Endothelial cell of umbilical vein (primary cell): ENCODE data around the gene DDX56. TPM values are rescaled to one million over a fixed set of nuclear protein-coding genes. Genes with fewer than 3 reads are reported as not detected.

Experiments used
- BruUV-seq: library from RNA; stranded (reverse); fragments of 400-500 nt; replicated peaks from 2 replicates; lab custom pipeline; 2021; lab: Mats Ljungman, UMichigan
- CTCF ChIA-PET: fragments of 300-600, 350-600 bp; sonication (Branson Sonifier 250); formaldehyde crosslinking; loops from one replicate; lab custom pipeline; 2021; ENCODE audit warnings: antibody characterized with exemption, inconsistent platforms; lab: Charles Lee
- POLR2A ChIA-PET: fragments of 300-600, 350-600 bp; sonication (Branson Sonifier 250); formaldehyde crosslinking; loops from one replicate; lab custom pipeline; 2021; ENCODE audit warnings: antibody characterized with exemption, inconsistent platforms; lab: Charles Lee
- DNase-seq: peaks from one replicate; pipeline ENCODE4 v3.0.0-alpha.2; 2011; ENCODE audit warnings: low read depth, low spot score
- FAIRE-seq: peaks from 2 replicates; lab custom pipeline; 2011; peaks lifted over from hg19 to GRCh38; lab: Jason Lieb, UNC
- H2AFZ ChIP-seq: 2 replicates; pipeline ENCODE4 v1.6.0; 2012; ENCODE audit warnings: low read depth, low read length, control low read depth, inconsistent platforms
- H3K27ac ChIP-seq: 2 replicates; pipeline ENCODE4 v1.5.1; 2011; ENCODE audit warnings: low read depth, mild to moderate bottlenecking, control low read depth, low read length, moderate library complexity; ENCODE audit not compliant: insufficient read depth
- H3K27me3 ChIP-seq, 2 experiments: 2 replicates each; pipeline versions ENCODE4 v1.6.0 to v1.6.1; 2011; ENCODE audit warnings: low read length in 2 of 2, mixed read lengths in 1 of 2; ENCODE audit not compliant: control insufficient read depth in 2 of 2, insufficient read depth in 2 of 2
- H3K36me3 ChIP-seq, 2 experiments: 2 replicates in 1 of 2; 3 replicates in 1 of 2; pipeline ENCODE4 v1.5.1; 2011; ENCODE audit warnings: low read length in 2 of 2, mild to moderate bottlenecking in 1 of 2, moderate library complexity in 1 of 2; ENCODE audit not compliant: control insufficient read depth in 2 of 2, insufficient read depth in 2 of 2; ENCODE audit errors: extremely low read depth in 1 of 2
- H3K4me1 ChIP-seq: 3 replicates; pipeline ENCODE4 v1.5.1; 2011; ENCODE audit warnings: mild to moderate bottlenecking, low read length; ENCODE audit not compliant: control insufficient read depth, insufficient read depth; ENCODE audit errors: extremely low read depth
- H3K4me2 ChIP-seq: 2 replicates; pipeline ENCODE4 v1.6.1; 2011; ENCODE audit warnings: low read length, control low read depth, mixed read lengths; ENCODE audit not compliant: insufficient read depth
- H3K4me3 ChIP-seq, 3 experiments: fragments of 200-600 bp in 1 of 3; sonication (generic), shearing (Covaris generic) in 1 of 3; replicated peaks in 1 of 3; 2 replicates each; pipeline ENCODE4 v1.5.1; 2011 to 2016; ENCODE audit warnings: control low read depth in 3 of 3, low read length in 3 of 3, mild to moderate bottlenecking in 2 of 3, inconsistent platforms in 1 of 3, low read depth in 1 of 3, moderate library complexity in 1 of 3; ENCODE audit not compliant: insufficient read depth in 1 of 3
- H3K79me2 ChIP-seq: 2 replicates; pipeline ENCODE4 v1.6.0; 2012; ENCODE audit warnings: low read length, inconsistent platforms; ENCODE audit not compliant: control insufficient read depth, insufficient read depth
- H3K9ac ChIP-seq: replicated peaks from 2 replicates; pipeline ENCODE3; 2011; ENCODE audit warnings: low read length, control low read depth; ENCODE audit not compliant: insufficient read depth; ENCODE audit errors: extremely low read depth
- H3K9me1 ChIP-seq: replicated peaks from 3 replicates; pipeline ENCODE4 v1.6.0; 2011; ENCODE audit warnings: mild to moderate bottlenecking, low read length; ENCODE audit not compliant: control insufficient read depth, insufficient read depth; ENCODE audit errors: extremely low read depth
- H3K9me3 ChIP-seq: replicated peaks from 2 replicates; pipeline ENCODE4 v1.5.1; 2012; ENCODE audit warnings: low read length, inconsistent platforms; ENCODE audit not compliant: control insufficient read depth, insufficient read depth
- H4K20me1 ChIP-seq: replicated peaks from 2 replicates; pipeline ENCODE3; 2011; ENCODE audit warnings: mild to moderate bottlenecking, low read length; ENCODE audit not compliant: control insufficient read depth, insufficient read depth; ENCODE audit errors: extremely low read depth
- EZH2 ChIP-seq: IDR thresholded peaks from 2 replicates; pipeline ENCODE4 v1.6.1; 2012; ENCODE audit warnings: borderline replicate concordance, low read depth, mild to moderate bottlenecking, moderate library complexity, low read length, inconsistent platforms; ENCODE audit not compliant: severe bottlenecking
- FOS ChIP-seq: IDR thresholded peaks from 2 replicates; pipeline ENCODE4 v1.6.1; 2011; ENCODE audit warnings: mild to moderate bottlenecking, low read length, moderate library complexity, borderline replicate concordance; ENCODE audit not compliant: insufficient read depth
- GATA2 ChIP-seq: IDR thresholded peaks from 2 replicates; pipeline ENCODE4 v1.7.0; 2011; ENCODE audit warnings: low read depth, mild to moderate bottlenecking, moderate library complexity, mixed read lengths, low read length; ENCODE audit not compliant: insufficient read length, insufficient read depth
- JUN ChIP-seq: IDR thresholded peaks from 2 replicates; pipeline ENCODE4 v1.6.1; 2011; ENCODE audit warnings: borderline replicate concordance, low read depth; ENCODE audit not compliant: insufficient read length, insufficient read depth
- MYC ChIP-seq: IDR thresholded peaks from one replicate; pipeline ENCODE4 v1.6.1; 2011; ENCODE audit warnings: mild to moderate bottlenecking, low read depth, low read length
- POLR2A ChIP-seq: IDR thresholded peaks from 2 replicates; pipeline ENCODE4 v1.6.1; 2012; ENCODE audit warnings: low read depth, mild to moderate bottlenecking, control low read depth, low read length
- POLR2AphosphoS5 ChIP-seq: IDR thresholded peaks from 2 replicates; pipeline ENCODE4 v1.6.1; 2012; ENCODE audit warnings: low read depth, mild to moderate bottlenecking, control low read depth, low read length, moderate library complexity; ENCODE audit not compliant: insufficient read depth
- dilution Hi-C: fragments of 300-500 bp; cut with MboI; formaldehyde crosslinking; loops from one replicate; pipeline ENCODE4 v1.15.0; 2019; ENCODE audit warnings: low sequenced_read_pairs; ENCODE audit not compliant: extremely low pct_ligation_motif_present
- intact Hi-C: fragments of 100-400 bp; cut with micrococcal nuclease; formaldehyde crosslinking; loops from one replicate; pipeline ENCODE4 v1.10.0; 2022
- polyA plus RNA-seq, 4 experiments: library from polyadenylated mRNA; depleted of rRNA in 3 of 4; stranded (reverse) in 3 of 4; unstranded in 1 of 4; fragments of >200 nt; gene quantifications; 2 replicates each; pipeline versions ENCODE4 v1.2.1 to v1.2.3, GENCODE V29; 2011 to 2012; ENCODE audit warnings: missing spikeins in 1 of 4
- total RNA-seq: library from RNA; stranded (reverse); gene quantifications from 2 replicates; pipeline ENCODE4 v1.2.3, GENCODE V29; 2021
- TF ChIP-seq, protein P1 (sequence below), 2 donors: IDR thresholded peaks; 1 replicate in 1 of 2; 2 replicates in 1 of 2; pipeline ENCODE4 v1.5.1; 2011; ENCODE audit warnings: low read length in 2 of 2, mild to moderate bottlenecking in 2 of 2, moderate library complexity in 2 of 2, control low read depth in 1 of 2, inconsistent platforms in 1 of 2, low read depth in 1 of 2; ENCODE audit not compliant: insufficient read depth in 1 of 2; ENCODE audit errors: extremely low read depth in 1 of 2

DDX56 gene
- total and polyA plus RNA-seq, 2 donors (not counting 3 experiments of a cell fraction or from before 2014, with no cell fraction given), result 94.7 to 96.6 TPM

DNA sequence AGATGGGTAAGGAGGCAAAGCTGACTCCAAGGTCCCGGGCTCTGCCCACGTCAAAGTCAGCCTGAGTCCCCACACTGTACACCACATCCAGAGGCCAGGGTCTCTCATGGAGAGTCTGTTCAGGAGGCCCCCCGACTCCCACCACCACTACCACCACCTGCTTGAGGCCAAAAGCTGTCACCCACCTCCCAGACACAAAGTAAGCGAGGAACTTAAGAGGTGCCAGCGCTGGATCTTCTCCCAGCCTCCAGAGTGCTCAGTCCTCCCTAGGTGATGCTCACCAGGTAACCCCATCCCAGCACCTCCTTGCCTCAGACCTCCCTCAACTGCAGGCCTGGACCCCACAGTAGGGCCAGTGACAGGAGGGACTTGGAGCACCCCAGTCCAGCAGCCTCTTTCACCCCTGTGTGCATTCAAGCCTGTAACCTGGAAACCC is 33.1 kb downstream of the DDX56 start:
- no peak overlapping the region for H2AFZ ChIP-seq
- H3K9me3 ChIP-seq, result no peaks in the 10 kb centered on the region
- FAIRE-seq, result no peak
- dilution Hi-C loops (no loop called here), intact Hi-C loops (no loop called here)
- no peak overlapping the region for H3K27ac ChIP-seq
- POLR2A ChIA-PET, result no interaction called here
- H4K20me1 ChIP-seq, result no peaks in the 10 kb centered on the region
- no peaks in the 10 kb centered on the region for H3K4me1 ChIP-seq
- no peak overlapping the region for H3K9ac ChIP-seq
- CTCF ChIA-PET, result no interaction called here
- no peak overlapping the region for H3K4me3 ChIP-seq
- BruUV-seq, result no TSS peak
- H3K79me2 ChIP-seq, result no peaks in the 10 kb centered on the region
- H3K4me2 ChIP-seq, result no peak overlapping the region
- no peaks in the 10 kb centered on the region for H3K9me1 ChIP-seq
- DNase-seq, result no peak
- TF ChIP-seq FOS (no peak), POLR2AphosphoS5 (no peak), EZH2 (no peak), GATA2 (no peak), MYC (no peak), POLR2A (no peak), JUN (no peak)
- TF ChIP-seq, protein P1, sequence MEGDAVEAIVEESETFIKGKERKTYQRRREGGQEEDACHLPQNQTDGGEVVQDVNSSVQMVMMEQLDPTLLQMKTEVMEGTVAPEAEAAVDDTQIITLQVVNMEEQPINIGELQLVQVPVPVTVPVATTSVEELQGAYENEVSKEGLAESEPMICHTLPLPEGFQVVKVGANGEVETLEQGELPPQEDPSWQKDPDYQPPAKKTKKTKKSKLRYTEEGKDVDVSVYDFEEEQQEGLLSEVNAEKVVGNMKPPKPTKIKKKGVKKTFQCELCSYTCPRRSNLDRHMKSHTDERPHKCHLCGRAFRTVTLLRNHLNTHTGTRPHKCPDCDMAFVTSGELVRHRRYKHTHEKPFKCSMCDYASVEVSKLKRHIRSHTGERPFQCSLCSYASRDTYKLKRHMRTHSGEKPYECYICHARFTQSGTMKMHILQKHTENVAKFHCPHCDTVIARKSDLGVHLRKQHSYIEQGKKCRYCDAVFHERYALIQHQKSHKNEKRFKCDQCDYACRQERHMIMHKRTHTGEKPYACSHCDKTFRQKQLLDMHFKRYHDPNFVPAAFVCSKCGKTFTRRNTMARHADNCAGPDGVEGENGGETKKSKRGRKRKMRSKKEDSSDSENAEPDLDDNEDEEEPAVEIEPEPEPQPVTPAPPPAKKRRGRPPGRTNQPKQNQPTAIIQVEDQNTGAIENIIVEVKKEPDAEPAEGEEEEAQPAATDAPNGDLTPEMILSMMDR (IDR thresholded peaks at IDR 0.05; ENCODE audit: extremely low read depth in 1 of 2, insufficient read depth in 1 of 2, low read depth in 1 of 2, low read length in 2 of 2), result no peak
- H3K27me3 ChIP-seq, result no peaks in the 10 kb centered on the region
- H3K36me3 ChIP-seq, result no peaks in the 10 kb centered on the region
